Activated B cell treated with CpG ODN at 0.5 μM for 24 hours (primary cell): ENCODE results near the gene PELI2. TPM values are rescaled to one million over a fixed set of nuclear protein-coding genes. Genes with fewer than 3 reads are reported as not detected.

Experiments used
- ATAC-seq: fragments of 200-7000 bp; cut with Tn5 transposase; one replicate; pipeline ENCODE4 v1.10.0; 2021; ENCODE audit warnings: low read depth, mild to moderate bottlenecking, moderate library complexity
- CTCF ChIA-PET: fragments of 350-600 bp; sonication (Branson Sonifier 250); formaldehyde crosslinking; loops from one replicate; lab custom pipeline; 2021; ENCODE audit warnings: antibody characterized with exemption; lab: Charles Lee
- POLR2A ChIA-PET: fragments of 350-600 bp; sonication (Branson Sonifier 250); formaldehyde crosslinking; loops from one replicate; lab custom pipeline; 2021; ENCODE audit warnings: antibody characterized with exemption; lab: Charles Lee
- DNase-seq: peaks from one replicate; pipeline ENCODE4 v3.0.0; 2022
- H3K27ac Mint-ChIP-seq: one replicate; pipeline ENCODE4 v1.8.0; 2020; ENCODE audit warnings: mixed read lengths
- H3K27me3 Mint-ChIP-seq: one replicate; pipeline ENCODE4 v1.8.0; 2021; ENCODE audit warnings: mixed read lengths
- H3K36me3 Mint-ChIP-seq: one replicate; pipeline ENCODE4 v1.8.0; 2021; ENCODE audit warnings: low read depth, mixed read lengths
- H3K4me1 Mint-ChIP-seq: one replicate; pipeline ENCODE4 v1.8.0; 2021; ENCODE audit warnings: mixed read lengths
- H3K4me3 Mint-ChIP-seq: one replicate; pipeline ENCODE4 v1.8.0; 2020; ENCODE audit warnings: mild to moderate bottlenecking, mixed read lengths
- H3K9me3 Mint-ChIP-seq: one replicate; pipeline ENCODE4 v1.8.0; 2020; ENCODE audit warnings: mixed read lengths
- CTCF ChIP-seq: fragments of 200-600 bp; IDR thresholded peaks from one replicate; pipeline ENCODE4 v1.8.0; 2022; ENCODE audit warnings: antibody characterized with exemption, mild to moderate bottlenecking
- intact Hi-C: fragments of 100-400 bp; cut with micrococcal nuclease; formaldehyde crosslinking; loops from one replicate; pipeline ENCODE4 v1.15.1; 2024
- total RNA-seq: library from RNA; stranded (reverse); gene quantifications from 2 replicates; pipeline ENCODE4 v1.2.3, GENCODE V29; 2022

Gene PELI2
- total RNA-seq, 1 donor from 2014 or later = 6.1 TPM

- H3K27ac Mint-ChIP-seq = no peak overlapping the region
- no peaks in the 10 kb centered on the region for H3K27me3 Mint-ChIP-seq
- CTCF ChIA-PET = no interaction called here
- no peak for ATAC-seq
- no peak overlapping the region for H3K4me3 Mint-ChIP-seq
- peaks cover 3% of the 10 kb centered on the region for H3K4me1 Mint-ChIP-seq
- no peak for DNase-seq
- H3K9me3 Mint-ChIP-seq = no peaks in the 10 kb centered on the region
- POLR2A ChIA-PET = no interaction called here
- intact Hi-C loops = no loop called here
- no peaks in the 10 kb centered on the region for H3K36me3 Mint-ChIP-seq
- no peak for TF ChIP-seq CTCF
Observed at GRCh38 chr14:56216626-56217379, 98.6 kb downstream of the PELI2 start.

- ChIA-PET POLR2A (no interaction called here), CTCF (no interaction called here)
- no peak overlapping the region for H3K27ac Mint-ChIP-seq
- no peaks in the 10 kb centered on the region for H3K9me3 Mint-ChIP-seq
- DNase-seq (no peak), ATAC-seq (no peak)
- intact Hi-C loops = no loop called here
- peaks cover 3% of the 10 kb centered on the region for H3K4me1 Mint-ChIP-seq
- no peaks in the 10 kb centered on the region for H3K36me3 Mint-ChIP-seq
- no peak for TF ChIP-seq CTCF
- H3K4me3 Mint-ChIP-seq = no peak overlapping the region
- no peaks in the 10 kb centered on the region for H3K27me3 Mint-ChIP-seq
Observed at GRCh38 chr14:56217380-56218045, 99.3 kb downstream of the PELI2 start.

GRCh38 chr14:56219666-56220413 is 101.6 kb downstream of the PELI2 start:
- no peaks in the 10 kb centered on the region for H3K36me3 Mint-ChIP-seq
- peaks cover 3% of the 10 kb centered on the region for H3K4me1 Mint-ChIP-seq
- no peaks in the 10 kb centered on the region for H3K27me3 Mint-ChIP-seq
- TF ChIP-seq CTCF = no peak
- ATAC-seq (no peak), DNase-seq (no peak)
- intact Hi-C loops = no loop called here
- no peak overlapping the region for H3K4me3 Mint-ChIP-seq
- ChIA-PET POLR2A (no interaction called here), CTCF (no interaction called here)
- no peaks in the 10 kb centered on the region for H3K9me3 Mint-ChIP-seq
- no peak overlapping the region for H3K27ac Mint-ChIP-seq

- H3K27ac Mint-ChIP-seq = no peak overlapping the region
- no peak for TF ChIP-seq CTCF
- H3K4me1 Mint-ChIP-seq = no peaks in the 10 kb centered on the region
- no peak overlapping the region for H3K4me3 Mint-ChIP-seq
- no peaks in the 10 kb centered on the region for H3K27me3 Mint-ChIP-seq
- CTCF ChIA-PET = no interaction called here
- ATAC-seq (no peak), DNase-seq (no peak)
- intact Hi-C loops = no loop called here
- POLR2A ChIA-PET = no interaction called here
- no peaks in the 10 kb centered on the region for H3K9me3 Mint-ChIP-seq
- H3K36me3 Mint-ChIP-seq = peaks cover 4% of the 10 kb centered on the region
Observed at GRCh38 chr14:56221382-56222128, 103.3 kb downstream of the PELI2 start.
